Fibroblast of villous mesenchyme (primary cell): ENCODE measurements around the gene EML1. TPM values are rescaled to one million over a fixed set of nuclear protein-coding genes. Genes with fewer than 3 reads are reported as not detected.

Experiments used
- DNase-seq: peaks from one replicate; pipeline ENCODE4 v3.0.0-alpha.2; 2010; ENCODE audit warnings: low read depth
- H3K4me3 ChIP-seq: 2 replicates; pipeline ENCODE4 v1.5.1; 2011; ENCODE audit warnings: low read depth, mild to moderate bottlenecking, low read length
- CTCF ChIP-seq: IDR thresholded peaks from 2 replicates; pipeline ENCODE4 v1.5.1; 2012; ENCODE audit warnings: low read depth, mild to moderate bottlenecking, low read length; ENCODE audit not compliant: insufficient read depth
- total RNA-seq: library from RNA; depleted of rRNA; stranded (reverse); fragments of >200 nt; gene quantifications from 2 replicates; pipeline ENCODE4 v1.2.3, GENCODE V29; 2012

Gene EML1
- total RNA-seq, 1 donor = 34.5 TPM

- no peak for DNase-seq
- no peak for TF ChIP-seq CTCF
- H3K4me3 ChIP-seq = no peak overlapping the region
Observed at GRCh38 chr14:99888149-99888548, 94.9 kb downstream of the EML1 start.

GRCh38 chr14:99889268-99889667 lies 96.1 kb downstream of the EML1 start:
- no peak for TF ChIP-seq CTCF
- no peak overlapping the region for H3K4me3 ChIP-seq
- DNase-seq = no peak

- DNase-seq = no peak
- H3K4me3 ChIP-seq = no peak overlapping the region
- no peak for TF ChIP-seq CTCF
Observed at GRCh38 chr14:99891266-99891665, 98.1 kb downstream of the EML1 start.

- H3K4me3 ChIP-seq = no peak overlapping the region
- no peak for DNase-seq
- TF ChIP-seq CTCF = no peak
Observed at GRCh38 chr14:99891900-99892299, 98.7 kb downstream of the EML1 start.

- H3K4me3 ChIP-seq = no peak overlapping the region
- DNase-seq = no peak
- TF ChIP-seq CTCF = no peak
Observed at GRCh38 chr14:99892406-99892805, 99.2 kb downstream of the EML1 start.

- no peak for DNase-seq
- H3K4me3 ChIP-seq = no peak overlapping the region
- no peak for TF ChIP-seq CTCF
Observed at GRCh38 chr14:99896361-99896760, 103.1 kb downstream of the EML1 start.

GRCh38 chr14:99899578-99900178 lies 106.5 kb downstream of the EML1 start:
- peak; percentile 57 for TF ChIP-seq CTCF
- no peak overlapping the region for H3K4me3 ChIP-seq
- DNase-seq = peak; percentile 36
